Esophagus mucosa (tissue), 1 donor: ENCODE results near the gene TARDBP. TPM values are rescaled to one million over a fixed set of nuclear protein-coding genes. Genes with fewer than 3 reads are reported as not detected.
"Not testable (repeated sequence)": the region's sequence is repeated elsewhere in the genome, so short reads cannot be mapped to it uniquely, and the experiment has no call there.

Source experiments
- ATAC-seq: fragments of 200-7000 bp; cut with Tn5 transposase; one replicate; pipeline ENCODE4 v1.9.1; 2020
- total RNA-seq: library from RNA; stranded (reverse); gene quantifications from one replicate; pipeline ENCODE4 v1.2.4, GENCODE V29; 2023
- donor health status: DM: yes; HTN: yes; CAD: no.

Gene TARDBP
- total RNA-seq = 94.1 TPM

DNA sequence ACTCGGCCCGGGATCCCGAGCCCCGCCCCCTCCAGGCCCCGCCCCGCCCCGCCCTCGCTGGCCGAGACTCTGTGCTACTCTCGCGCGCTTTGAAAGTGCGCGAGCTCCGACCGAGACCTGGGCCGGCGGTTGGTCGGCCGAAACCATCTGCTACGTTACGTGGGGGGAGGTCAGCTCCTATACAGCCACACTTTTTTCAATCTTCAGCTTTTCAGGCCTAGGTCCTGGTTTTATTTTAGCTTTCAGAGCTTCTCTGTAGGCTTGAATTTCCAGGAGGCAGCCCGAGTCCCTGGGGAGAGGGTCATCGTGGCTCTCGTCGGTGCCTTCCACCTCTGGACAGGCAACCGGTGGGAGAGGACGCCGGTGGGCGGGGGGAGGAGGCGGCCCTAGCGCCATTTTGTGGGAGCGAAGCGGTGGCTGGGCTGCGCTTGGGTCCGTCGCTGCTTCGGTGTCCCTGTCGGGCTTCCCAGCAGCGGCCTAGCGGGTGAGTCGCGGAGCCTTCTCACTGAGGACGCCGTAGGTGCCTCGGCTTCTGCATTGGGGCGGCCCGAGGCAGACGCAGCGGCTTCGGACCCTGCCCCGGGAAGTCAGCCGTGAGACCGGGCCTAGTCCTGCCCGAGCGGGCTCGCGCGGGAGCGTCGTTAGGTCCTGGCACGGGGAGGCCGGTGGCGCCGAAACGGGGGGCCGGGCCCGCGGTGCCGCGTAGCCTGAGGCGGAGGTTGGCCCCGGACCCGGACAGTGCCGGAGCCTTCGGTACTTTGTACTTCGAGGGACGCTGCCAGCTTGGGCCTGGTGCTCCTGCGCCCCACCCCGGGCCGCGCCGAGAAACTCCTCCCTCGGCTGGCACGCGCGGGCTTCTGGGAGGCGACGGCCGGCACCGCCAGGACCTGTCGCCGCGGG is at the start of gene TARDBP:
Gene TARDBP, plus strand, starts transcription at position 395 of the 900 bp plus-strand sequence. CDS start 1,074 bp downstream, outside the sequence.
- ATAC-seq = peak; percentile 96

DNA sequence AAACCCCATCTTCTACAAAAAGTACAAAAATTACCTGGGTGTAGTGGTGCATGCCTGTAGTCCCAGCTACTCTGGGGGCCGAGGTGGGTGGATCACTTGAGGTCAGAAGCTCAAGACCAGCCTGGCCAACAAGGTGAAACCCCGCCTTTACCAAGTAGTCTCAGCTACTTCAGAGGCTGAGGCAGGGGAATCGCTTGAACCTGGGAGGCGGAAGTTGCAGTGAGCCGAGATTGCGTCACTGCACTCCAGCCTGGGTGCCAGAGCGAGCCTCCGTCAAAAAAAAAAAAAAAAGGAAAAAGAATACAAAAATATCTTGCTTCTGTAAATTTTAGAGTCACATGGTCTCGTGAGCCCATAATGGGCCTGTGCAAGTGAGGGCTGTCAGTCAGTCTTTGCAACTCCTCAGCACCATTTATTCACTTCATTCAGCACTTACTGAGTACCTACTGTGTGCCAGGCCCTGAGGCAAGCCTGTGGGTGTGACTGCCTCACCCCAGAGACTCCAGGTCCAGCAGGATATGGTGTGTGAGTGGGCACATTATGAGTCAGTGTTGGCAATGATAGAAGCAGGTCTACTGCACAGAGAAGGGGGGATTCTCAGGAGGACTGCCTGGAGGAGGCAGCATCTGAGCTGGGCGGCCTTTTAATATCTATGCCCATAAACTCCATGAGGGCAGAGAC is 46.8 kb upstream of the TARDBP start:
- ATAC-seq = peak; percentile 37

DNA sequence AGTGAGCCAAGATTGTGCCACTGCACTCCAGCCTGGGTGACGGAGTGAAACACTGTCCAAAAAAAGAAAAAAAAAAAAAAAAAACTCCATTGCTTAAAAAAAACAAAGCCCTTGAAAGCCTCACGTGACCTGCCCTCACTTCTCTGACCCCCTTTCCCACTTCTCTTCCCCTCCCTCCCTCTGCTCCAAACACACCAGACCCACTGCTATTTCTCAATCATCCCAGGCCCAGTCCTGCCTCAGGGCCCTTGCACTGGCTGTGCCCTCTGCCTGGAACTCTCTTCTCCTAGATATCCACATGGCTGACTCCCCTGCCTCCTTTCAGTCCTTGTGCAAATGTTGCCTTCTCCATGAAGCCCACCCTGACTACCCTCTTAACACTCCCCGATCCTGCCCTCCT is 45.4 kb upstream of the TARDBP start:
- ATAC-seq = no peak

DNA sequence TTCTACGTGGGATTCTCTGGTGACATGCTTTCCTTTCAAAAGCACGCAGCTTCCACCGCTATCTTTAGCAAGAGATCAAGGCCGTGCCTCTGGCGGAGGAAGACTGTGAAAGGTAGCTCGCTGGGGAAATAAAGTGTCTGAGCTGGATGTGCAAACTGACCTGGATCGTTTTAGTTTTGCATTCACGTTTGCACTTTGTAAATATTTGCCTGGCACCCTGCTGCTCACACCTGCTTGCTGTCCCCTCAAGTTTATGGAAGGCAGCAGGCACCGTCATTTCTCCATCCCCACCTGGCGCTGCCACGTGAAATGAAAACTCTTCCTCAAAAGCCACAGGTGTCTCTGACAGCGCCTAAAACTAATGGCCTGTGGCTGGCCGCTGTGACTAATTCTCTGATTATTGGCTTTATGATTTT is 44.0 kb upstream of the TARDBP start:
- no peak for ATAC-seq

DNA sequence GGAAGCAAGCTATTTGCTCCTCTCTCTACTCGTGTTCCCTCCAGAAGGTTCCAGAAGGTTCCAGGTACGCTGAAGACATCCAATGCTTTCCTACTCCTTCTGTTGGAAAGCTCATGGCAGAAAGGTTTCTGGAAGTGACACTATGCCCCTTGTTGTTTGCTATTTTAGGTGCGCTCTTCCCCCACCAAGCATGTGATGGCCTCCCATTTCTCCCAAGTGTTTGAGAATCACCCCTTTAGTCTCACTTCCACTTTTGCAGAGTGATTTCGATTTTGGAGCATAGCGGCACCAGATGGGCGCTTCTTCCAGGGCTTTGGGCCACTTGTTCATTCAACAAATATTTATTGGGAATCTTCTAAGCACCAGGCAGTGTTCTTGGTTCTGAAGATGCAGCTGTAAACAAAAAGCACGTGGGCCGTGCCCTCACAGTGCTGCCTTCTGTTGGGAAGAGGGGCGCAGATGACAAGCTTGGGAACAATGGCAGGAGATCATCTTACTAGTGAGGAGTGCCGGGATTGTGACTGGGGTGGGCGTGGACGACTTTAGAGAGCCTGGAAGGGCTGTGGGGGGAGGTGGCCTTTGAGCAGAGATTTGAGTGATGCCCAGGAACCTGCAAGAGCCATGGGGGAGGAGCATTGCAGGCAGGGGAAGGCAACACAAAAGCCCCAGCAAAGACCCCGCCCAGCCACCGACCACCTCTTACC is 43.0 kb upstream of the TARDBP start:
- no peak for ATAC-seq

DNA sequence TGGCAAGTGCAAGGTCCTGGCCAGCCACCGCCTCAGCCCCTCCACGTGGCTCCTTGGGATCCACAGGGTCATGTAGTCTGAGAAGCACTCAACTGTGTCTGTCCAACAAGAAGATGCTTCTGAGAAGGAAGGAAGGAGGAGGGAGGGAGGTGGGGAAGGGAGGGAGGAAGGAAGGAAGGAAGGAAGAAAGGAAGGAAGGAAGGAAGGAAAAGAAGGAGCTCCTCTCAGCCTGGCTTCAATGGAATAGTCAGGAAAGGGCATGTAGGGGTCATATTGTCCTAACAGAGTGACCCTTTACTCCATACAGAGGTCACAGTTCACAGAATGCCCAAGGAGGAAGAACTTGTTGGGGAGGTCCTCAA is 42.5 kb upstream of the TARDBP start:
- no peak for ATAC-seq

DNA sequence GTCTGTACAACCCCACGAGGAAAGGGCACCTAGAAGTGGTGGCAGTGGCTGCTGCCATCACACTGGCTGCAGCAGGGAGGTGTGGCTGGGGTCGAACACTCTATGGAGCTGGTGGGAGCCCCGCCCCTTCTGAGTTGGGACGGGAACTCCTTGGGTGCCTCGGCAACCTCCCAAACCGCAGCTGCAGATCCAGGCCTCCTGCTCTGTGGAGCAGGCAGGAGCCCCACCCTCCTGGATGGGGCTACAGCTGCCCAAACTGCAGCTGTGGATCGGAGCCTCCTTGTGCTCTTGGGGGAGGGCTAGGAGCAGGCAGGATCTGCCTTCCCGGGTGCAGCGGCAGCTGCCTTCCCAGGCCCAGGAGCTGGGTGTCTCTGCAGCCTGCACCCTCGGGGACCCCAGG is 38.9 kb upstream of the TARDBP start:
- peak; percentile 23 for ATAC-seq

DNA sequence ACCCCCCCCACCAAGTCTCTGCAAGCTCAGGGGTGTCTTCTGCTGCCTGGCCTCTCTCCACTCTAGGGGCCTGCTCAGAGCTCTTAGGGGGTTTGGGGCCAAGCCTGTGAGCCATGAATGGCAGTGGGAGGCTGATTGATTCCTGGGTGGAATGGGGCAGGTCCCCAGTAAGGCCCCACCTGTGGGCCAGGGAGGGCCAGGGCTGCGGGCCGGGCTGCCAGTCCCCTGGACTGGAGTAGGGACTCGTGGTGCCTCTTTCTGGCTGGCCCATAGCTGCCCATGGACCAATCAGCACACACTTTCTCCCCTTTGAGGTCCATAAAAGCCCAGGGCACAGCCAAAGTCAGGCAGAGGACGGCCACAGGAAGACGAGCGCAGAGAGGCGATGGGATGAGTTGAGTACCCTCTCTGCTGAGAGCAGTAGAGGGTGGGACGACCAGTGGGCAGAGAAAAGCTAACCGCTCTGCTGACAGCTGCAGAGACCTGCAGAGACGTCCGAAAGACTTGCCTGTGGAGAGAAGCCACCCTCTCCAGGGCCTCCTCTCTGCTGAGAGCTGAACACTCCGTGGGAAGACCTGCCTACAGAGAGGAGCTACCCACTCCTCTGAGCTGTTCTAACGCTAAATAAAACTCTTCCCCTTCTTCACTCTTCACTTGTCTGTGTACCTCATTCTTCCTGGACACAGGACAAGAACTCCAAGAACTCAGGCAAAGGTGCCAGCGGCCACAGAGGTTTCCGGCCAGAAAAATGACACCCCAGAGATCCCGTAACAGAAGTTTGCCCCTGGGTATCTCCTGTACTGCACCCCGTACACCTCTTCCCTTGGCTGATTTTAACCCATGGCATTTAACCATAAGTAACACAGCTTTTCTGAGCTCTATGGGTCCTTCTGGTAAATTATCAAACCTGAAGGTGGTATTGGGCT is 38.2 kb upstream of the TARDBP start:
- ATAC-seq = no peak

DNA sequence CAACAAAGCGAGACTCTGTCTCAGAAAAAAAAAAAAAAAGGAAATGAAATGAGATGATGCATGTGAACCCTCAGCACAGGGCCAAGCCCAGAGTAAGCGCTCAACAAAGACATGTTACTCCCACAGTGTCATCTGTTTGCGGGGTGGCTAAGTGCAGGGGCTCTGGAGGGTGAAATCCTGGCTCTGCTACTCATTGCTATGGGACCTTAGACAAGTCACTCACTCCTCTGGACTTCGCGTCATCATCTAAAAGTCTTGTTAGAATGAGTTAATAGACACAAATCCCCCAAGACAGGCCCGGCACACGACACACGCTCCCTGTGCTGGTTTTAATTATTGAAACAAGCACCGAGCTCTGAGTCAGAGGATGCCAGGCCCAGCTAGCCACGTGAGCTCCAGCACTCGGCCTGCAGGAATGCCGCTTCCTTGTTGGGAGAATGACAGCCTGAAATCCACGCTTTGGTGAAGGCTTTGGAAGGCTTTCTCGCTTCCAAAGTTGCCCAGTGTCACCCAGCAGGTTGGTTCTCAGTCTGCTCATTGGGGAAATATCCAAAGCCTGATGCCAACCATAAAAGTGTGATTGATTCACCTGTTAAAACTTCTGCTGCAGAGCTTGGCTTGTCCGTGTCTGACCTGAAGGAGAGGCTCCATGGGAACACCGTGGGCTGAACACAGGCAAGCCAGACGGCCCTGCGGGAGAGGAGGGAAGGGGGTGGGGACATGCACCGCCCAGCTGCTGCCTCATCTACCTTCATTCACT is 36.7 kb upstream of the TARDBP start:
- peak; percentile 84 for ATAC-seq

DNA sequence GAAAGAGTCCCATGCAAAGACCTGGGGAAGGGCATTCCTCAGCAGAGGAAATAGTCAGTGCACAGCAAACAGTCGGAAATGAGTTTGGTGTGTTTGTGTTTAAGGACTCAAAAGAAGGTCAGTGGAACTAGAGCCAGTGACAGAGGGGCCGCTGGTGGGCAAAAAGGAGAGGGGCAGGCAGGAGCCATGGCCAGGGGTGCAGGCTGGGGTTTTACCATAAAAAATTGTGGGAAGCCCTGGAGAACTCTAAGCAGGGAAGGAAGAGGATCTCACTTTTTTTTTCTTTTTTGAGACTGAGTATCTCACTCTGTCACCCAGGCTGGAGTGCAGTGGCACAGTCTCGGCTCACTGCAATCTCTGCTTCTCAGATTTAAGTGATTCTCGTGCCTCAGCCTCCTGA is 33.7 kb upstream of the TARDBP start:
- ATAC-seq = no peak

DNA sequence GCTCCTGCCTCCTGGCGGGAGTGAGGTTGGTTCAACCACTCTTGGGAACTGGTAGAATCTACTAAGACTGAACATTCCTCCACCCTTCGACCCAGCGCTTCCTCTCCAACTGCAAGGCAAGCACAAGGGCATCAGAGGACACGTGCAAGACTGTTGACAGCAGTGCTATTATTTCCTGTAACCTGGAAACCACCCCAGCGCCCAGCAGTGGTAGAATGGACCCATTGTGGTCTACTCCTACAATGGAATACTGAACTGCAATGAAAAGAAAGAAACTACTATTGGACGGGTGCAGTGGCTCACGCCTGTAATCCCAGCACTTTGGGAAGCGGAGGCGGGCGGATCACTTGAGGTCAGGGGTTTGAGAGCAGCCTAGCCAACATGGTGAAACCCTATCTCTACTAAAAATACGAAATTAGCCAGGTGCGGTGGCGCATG is 33.0 kb upstream of the TARDBP start:
- peak; percentile 12 for ATAC-seq

DNA sequence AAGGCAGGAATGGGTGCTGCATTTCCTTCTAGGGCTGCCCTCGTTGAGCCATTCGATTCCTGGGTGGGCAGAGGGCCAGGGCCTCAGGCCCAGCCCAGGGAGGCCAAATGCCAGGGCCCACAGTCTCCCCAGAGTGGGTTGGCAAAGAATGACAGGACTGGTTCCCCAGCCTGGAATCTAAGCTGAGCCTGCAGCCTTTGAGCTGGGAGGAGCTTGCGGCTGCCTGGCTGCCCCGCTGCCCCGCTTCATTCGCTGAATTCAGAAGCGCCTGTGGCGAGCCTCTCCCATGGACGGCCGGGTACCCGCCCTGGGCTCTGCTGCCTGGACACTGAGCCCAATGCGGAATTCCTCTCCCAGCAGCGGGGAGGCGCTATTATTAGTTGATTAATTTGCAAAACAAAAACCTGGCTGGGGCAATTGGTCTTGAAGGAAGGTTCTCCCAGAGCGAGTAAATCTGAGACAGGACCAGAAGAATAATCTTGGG is 32.3 kb upstream of the TARDBP start:
- ATAC-seq = peak; percentile 66

DNA sequence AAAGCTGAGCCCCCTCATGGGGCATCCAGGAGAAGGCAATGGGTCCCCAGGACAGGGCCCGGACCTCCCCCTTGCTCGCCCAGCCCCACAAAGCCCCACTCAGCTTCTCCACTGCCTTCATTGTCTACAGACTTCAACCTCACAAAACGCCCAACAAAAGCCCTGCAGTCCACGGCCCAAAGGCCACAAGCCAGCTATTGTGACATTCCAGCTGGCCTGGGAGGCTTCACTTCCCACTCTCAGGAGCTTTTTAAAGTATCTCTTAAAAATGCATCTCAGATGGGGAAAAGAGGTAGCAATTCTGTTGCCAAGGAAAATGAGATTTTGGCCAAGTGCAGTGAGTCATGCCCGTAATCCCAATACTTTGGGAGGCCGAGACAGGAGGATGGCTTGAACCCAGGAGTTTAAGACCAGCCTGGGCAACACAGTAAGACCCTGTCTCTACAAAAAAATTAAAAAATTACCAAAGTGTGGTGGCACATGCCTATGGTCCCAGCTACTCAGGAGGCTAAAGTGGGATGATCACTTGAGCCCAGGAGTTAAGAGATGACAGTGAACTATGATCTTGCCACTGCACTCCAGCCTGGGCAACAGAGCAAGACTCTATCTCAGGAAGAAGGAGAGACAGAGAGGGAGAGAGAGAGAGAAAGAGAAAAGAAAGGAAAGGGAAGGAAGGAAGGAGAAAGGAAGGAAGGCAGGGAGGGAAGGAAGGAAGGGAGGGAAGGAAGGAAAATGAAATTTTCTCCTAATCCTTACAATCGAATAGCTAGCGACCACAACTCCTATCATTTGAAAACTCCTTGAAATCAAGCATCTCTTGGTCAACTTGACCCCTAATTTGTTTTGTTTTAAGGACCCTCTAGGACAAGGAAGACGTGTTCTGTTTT is 31.4 kb upstream of the TARDBP start:
- ATAC-seq = no peak

DNA sequence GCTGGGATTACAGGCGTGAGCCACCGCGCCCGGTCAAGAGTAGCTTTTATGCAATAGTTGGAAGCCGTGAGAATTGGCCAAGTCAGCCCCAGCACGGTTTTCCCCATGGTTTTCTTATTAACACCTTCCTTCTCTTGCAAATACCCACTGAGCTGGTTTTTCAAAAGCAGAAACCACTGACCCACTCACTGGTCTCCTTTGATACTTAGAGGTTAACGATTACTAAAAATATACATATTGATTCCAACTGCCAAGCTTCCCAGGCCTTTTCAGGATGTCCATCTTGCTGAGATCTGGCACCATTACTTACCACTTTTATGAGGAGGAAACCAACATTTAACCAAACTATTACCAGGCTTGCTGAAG is 25.9 kb upstream of the TARDBP start:
- ATAC-seq = no peak

DNA sequence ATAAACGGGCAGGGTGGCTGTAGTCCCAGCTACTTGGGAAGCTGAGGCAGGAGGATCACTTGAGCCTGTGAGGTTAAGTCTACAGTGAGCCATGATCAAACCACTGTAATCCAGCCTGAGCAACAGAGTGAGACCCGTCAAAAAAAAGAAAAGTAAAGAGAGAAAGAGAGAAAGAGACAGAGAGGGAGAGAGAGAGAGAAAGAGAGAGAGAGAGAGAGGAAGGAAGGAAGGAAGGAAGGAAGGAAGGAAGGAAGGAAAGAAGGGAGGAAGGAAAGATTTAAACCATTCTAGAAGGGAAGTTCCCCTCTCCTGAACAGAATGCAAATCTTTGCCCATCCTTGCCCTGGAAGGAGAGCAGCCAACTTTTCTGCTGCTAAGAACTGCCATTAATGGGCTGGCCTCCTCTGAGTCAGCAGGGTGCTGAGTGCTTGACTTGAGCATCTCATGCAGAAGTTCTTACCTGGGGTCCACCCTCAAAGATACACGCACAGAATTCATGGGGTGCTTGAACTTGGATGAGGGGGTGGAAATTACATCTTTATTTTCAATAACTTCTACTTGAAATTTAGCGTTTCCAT is 24.5 kb upstream of the TARDBP start:
- ATAC-seq = no peak

DNA sequence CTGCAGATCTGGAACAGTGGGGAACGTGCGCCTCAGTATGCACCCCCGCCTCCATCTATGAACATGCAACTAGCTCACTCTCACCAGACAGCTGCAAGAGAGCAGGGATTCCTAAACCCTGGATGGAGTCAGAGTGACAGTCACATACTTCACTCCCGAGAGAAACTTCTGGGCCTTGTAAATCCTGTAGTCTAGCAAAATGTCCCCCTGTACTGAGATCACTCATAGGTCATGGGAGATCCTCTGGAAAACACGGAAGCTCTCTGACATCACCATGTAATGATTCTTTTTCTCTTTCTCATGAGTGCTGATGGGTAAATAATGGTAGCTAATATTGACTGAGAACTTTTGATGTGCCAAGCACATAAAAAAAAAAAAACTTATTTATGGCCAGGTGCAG is 23.4 kb upstream of the TARDBP start:
- ATAC-seq = no peak

DNA sequence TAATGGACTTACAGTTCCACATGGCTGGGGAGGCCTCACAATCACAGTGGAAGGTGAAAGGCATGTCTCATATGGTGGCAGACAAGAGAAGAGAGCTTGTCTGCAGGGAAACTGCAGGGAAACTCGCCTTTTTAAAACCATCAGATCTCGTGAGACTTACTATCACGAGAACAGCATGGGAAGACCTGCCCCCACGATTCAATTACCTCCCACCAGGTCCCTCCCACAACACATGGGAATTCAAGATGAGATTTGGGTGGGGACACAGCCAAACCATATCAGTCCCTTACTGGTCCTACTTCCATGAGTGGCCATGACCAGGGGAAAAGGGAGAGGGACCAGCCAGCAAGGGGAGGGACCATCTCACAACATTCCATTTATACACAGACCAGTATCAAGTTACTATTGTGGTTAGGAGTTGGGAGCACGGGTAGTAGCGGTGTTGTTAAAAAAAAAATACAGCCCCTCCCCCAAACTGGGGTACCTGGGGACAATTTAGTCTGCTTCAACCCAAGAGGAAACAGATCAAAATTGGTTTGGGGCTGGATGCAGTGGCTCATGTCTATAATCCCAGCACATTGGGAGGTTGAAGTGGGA is 22.4 kb upstream of the TARDBP start:
- not testable (repeated sequence) for ATAC-seq

DNA sequence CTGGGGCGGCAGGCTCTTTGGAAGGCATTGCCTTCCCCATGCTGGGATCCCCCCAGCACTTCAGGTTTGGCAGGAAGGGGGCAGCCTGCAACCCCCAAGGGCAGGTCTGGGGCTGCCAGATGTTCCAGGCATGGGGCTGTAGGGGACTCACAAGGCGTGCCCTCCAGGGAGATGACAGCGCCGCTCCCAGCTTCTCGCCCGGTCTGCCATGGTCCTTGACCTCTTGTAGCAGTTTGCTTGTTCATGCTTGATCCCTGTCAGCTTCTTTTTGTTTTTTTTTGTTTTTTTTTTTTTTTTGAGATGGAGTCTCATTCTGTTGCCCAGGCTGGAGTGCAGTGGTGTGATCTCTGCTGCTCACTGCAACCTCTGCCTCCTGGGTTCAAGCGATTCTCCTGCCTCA is 21.6 kb upstream of the TARDBP start:
- no peak for ATAC-seq

DNA sequence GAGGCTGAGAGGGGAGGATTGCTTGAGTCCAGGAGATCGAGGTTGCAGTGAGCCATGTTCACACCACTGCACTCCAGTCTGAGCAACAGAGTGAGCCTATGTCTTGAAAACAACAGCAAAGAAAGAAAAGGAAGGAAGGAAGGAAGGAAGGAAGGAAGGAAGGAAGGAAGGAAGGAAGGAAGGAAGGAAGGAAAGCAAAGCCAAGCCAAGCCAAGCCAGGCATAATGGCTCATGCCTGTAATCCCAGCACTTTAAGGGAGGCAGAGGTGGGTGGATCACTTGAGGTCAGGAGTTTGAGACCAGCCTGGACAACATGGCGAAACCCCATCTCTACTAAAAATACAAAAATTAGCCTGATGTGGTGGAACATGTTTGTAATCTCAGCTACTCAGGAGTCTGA is 20.4 kb upstream of the TARDBP start:
- not testable (repeated sequence) for ATAC-seq
